NCI-H128 (cell line): ENCODE data around the gene SLC24A3.

Experiments
- DNase-seq: peaks from one replicate; lab custom pipeline; 2025; ENCODE audit not compliant: unreplicated experiment; lab: John Stamatoyannopoulos, UW

The SLC24A3 gene

DNA sequence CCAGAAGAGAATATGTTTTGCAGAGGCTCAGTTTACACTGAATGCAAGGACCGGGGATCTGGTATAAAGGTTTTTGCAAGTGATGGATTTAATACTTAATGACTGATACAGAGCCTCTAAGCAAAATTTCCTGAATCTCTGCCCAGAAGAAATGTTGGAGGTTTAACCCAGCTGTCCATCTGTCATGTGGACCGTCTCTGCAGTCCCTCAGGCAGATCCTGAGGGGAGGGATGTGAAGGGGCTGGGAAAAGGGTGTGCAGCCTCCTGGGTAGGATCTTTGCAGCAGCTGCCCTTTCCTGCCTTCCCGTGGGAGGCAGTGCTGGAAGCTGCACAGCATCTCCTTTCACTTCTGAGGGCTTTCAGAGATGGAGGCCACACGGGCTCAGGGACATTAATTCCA, 207.0 kb downstream of the SLC24A3 start:
- no peak for DNase-seq

- no peak for DNase-seq
Observed at GRCh38 chr20:19423097-19423899, 210.9 kb downstream of the SLC24A3 start.

GRCh38 chr20:19423900-19424620, 211.6 kb downstream of the SLC24A3 start:
- DNase-seq: no peak

GRCh38 chr20:19426356-19426755, 213.9 kb downstream of the SLC24A3 start:
- DNase-seq: no peak

- no peak for DNase-seq
Observed at GRCh38 chr20:19427480-19427879, 215.0 kb downstream of the SLC24A3 start.

DNA sequence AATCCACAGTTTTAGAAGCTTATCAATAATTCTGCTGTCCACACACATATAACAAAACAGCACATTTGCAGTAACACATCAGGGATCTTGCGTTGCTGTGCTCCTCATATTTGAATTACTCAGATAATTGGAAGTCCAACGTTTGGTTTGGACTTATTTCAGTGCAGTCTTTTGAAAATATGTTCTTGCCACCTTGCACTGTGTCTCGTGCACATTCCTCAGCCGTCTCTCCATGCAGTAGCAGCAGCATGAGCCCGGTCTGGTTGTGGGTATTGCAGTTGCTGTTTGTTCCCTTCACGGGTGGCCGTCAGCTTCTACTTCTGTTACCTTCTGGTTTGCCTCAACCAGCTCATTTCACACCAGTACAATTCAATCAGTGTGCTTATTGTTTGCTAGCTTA, 215.5 kb downstream of the SLC24A3 start:
- no peak for DNase-seq

DNA sequence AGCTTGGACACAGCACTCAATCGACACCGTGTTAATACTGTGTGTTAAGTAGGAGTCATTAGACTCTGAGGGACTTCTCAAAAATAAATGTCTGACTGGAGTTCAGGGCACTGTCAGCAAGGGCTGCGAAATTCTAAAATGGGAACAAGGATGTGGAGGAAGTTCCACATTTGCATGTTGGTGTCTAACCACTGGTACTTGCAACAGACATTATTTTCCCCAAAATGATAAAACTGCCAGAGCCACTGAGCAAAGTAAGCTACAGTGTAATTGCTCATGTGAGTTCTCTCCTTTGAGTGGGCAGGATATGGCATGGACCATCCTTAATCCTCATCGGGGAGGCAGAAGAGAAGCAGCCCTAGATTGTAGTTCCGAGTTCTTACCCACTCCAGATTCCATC, 215.9 kb downstream of the SLC24A3 start:
- no peak for DNase-seq

GRCh38 chr20:19429538-19429937, 217.1 kb downstream of the SLC24A3 start:
- DNase-seq: no peak

- DNase-seq: no peak
Observed at GRCh38 chr20:19430641-19431315, 218.3 kb downstream of the SLC24A3 start.

DNA sequence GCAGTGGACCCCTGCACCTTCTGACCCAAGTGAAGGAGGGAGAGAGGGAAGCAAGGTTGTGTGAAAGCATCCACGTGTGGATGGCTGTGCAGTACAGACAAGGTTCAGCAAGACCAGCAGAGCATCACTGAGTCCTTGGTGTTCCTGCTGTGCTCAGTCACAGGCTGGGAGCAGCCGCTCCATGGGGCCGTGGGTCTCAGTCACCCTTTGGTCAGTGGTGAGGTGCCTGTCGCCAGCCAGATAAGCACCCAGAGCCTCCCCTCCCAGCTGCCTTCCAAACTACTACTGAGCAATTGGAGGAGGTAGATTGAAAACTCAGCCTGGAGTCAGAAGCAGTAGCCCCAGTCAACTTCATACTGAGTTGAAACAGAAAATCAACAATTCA, 218.9 kb downstream of the SLC24A3 start:
- no peak for DNase-seq

- DNase-seq: no peak
Observed at GRCh38 chr20:19431906-19432305, 219.5 kb downstream of the SLC24A3 start.

DNA sequence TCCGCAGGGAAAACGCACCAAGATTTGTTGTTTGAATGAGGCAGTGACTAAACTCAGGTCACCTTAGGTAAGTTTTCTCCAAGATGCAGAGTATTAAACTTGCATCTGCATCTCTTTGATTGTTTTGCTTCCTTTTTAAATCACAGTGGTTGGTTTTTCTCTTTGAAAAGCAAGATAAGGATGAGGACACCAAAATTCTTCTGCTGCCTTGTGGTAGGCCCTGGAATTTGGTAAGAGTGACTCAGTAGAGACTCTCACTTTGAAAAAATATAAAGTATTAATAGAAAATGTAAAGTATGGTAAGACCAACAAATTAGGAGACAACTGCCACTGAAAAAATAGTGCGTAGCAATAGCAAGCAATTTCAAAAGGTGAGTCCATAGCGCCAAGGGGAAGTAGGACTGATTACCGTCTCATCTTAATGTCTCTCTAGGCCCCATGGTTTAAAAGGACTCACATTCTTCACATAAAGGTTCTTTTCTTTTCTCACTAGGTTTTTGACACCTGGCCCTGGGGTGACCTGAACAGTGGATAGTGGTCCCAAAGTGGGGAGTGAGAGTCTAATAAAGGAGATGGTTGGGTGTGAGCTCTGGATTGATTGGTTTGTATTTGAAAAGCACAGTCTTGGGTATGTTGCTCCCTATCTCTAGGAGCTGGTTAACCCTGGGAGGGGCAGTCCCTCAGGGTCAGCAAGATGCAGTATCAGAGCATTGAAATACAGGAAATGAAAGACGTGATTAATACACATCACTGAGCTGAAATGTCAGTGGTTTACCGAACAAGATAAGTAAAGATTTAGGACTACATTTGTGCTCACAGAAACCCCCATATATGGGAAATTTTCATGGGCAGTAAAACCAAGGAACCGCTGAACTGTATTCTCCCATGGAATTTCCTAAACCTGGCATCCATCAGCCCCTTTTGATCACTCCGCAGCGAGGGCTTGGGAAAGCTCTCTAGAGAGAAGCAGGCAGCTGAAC, 221.2 kb downstream of the SLC24A3 start:
- DNase-seq: no peak

DNA sequence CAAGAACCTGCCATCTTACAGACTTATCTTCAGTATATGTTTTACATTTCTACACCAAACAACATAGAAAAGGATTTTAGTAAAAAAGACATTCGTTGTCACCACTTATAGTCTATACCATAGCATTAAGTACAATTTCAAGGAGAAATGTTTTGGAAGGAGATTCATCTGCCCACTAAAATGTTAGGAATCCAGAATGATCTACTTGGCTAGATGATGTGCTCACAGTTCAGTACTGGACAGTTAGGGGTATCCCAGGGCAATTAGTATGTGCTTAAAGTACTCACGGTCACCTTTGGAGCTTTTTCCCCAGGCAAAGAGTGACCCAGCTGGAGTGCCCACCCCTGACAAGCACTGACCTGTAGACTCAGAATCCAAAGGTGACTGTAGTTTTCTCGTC, 222.9 kb downstream of the SLC24A3 start:
- no peak for DNase-seq

GRCh38 chr20:19435821-19436220, 223.4 kb downstream of the SLC24A3 start:
- no peak for DNase-seq

- DNase-seq: no peak
Observed at GRCh38 chr20:19438488-19438887, 226.0 kb downstream of the SLC24A3 start.

DNA sequence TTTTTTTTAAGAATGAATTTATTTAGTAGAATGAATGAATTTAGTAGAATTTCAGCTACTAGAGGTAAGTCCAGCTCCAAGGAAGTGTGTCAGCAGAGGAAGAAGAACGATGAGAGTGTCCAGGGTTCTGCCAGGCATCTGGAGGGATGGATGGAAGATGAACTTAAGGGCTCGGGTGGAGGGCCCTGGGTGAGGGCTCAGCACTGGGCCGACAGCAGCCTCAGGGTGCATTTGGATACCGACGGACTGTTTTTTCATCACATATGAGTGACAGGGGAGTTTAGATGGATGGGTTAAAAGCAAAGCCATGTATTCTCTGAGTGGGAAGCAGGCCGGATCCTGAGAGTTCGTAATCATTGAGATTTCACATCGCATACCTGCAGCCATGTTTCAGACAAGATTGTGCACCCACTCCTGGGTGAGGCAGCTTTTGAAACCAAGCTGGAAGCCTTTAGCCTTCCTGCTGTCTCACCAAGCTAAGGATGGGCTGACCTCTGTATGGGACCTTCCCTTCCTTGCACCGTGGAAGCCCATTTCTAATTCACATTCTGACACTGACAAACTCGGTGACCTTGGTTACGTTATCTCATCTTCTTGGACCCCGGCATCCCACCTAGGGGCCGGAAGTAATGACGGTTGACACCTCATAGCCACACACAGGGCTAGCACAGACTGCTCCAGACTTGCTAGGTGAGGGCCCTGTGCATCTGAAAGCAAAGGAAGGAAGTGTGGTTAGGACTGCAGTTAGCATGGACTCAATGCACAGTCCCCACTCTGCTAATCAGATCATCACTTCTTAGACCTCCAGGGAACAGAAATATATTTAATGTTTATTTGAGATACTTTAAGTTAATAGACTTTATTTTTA, 228.5 kb downstream of the SLC24A3 start:
- no peak for DNase-seq

DNA sequence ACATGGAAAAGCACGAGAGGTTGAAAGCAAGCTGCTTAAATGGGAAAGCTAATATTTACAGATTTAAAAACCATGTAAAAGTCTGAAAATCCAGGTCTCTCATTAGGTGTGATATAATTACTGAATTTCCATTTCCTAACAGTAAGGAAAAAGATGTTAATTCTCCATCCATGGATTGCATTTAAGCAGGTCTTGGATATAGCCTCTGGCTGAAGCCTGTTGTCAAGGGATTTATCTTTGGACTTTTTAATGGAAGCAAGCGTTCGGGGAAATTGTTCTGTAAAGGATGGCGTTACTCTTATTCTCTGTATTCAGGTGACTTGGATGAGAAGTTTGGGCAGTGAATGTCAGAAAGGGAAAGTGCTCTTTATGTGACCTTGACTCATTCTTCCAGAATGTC, 233.8 kb downstream of the SLC24A3 start:
- no peak for DNase-seq

- no peak for DNase-seq
Observed at GRCh38 chr20:19448632-19449031, 236.2 kb downstream of the SLC24A3 start.

DNA sequence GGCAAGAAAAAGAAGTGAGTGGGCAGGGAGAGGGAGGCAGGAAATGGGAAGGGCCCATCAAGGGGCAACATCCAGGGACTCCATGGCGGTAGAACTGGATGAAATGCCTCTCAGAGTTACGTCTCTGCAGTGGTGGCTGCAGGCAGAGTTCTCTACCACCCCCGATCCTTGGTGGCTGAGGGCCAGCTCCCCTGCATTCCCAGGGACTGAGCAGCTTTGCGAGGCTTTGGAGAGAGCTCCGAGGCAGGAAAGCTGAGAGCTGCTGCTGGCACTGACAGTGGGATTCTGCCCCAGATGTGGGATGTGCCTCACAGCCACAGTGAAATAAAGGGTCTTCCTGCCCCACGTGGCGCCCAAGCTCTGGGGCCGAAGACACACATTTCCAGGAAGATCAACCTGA, 236.6 kb downstream of the SLC24A3 start:
- DNase-seq: no peak
